Measurements from ENCODE around the gene LRRC56.

DNA sequence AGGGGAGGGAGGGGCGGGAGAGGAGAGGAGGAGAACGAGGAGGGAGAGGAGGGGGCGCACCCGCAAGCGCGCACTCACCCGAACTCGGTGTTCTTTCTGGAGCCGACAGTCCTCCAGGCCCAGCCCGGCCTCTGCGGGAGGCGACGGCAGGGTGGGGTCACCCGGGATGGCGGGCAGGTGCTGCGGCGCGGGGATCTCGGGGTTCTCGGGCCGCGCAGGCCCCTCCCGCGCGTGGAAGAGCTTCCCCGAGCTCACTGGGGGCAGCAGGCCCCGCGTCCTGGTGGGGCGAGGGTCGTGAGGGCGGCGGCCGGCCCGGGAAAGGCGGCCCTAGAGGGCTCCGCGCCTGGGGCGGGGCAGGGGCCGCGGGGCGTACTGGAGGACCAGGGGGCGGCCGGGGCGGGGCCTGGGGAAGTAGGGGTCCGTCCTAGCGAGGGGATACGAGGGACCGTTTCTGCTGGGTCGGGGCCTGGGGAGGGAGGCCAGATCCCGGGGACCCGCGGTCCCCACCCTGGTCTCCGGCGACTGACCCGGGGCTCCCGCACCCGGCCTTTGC, 18.0 kb downstream of the LRRC56 start:
- TF ChIP-seq SIN3A (IDR thresholded peaks at IDR 0.05; ENCODE audit: borderline replicate concordance, insufficient read depth, low read length) (no peak), POLR2AphosphoS5 (IDR thresholded peaks at IDR 0.05; ENCODE audit: low read depth, low read length) (no peak), FOXP2 (optimal IDR thresholded peaks at IDR 0.05; ENCODE audit: borderline replicate concordance, extremely low read depth, extremely low read length, insufficient read depth) (no peak)
